ENCODE results near the gene DPEP2.
A peak's percentile ranks its signal among the peaks of the same experiment; 100 is the strongest.
"Not testable (repeated sequence)": the region's sequence is repeated elsewhere in the genome, so short reads cannot be mapped to it uniquely, and the experiment has no call there.

The DPEP2 gene

DNA sequence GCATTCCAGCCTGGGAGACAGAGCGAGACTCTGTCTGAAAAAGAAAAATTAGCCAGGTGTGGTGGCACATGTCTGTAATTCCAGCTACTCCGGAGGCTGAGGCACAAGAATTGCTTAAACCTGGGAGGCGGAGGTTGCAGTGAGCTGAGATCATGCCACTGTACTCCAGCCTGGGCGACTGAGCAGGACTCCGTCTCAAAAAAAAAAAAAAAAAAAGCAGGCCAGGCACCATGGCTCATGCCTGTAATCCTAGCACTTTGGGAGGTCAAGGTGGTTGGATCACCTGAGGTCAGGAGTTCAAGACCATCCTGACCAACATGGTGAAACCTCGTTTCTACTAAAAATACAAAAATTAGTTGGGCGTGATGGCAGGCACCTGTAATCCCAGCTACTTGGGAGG lies 27.0 kb downstream of the DPEP2 start:
- not testable (repeated sequence) for DNase-seq

DNA sequence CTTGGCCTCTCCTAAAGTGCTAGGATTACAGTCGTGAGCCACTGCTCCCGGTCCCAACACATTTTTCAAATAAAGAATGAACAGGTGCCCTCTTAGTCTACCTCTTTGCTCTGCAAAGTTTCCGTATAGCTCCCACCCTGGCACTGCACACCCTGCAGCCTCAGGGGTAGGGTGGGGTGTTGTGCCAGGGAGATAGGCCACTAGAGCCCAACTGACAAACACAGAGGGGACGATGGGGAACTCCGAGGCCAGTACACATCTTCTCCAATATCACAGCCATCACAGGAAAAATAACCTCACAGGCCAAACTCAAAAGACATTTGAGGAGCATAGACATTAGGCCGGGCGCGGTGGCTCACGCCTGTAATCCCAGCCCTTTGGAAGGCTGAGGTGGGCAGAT lies 28.2 kb downstream of the DPEP2 start:
- no peak for DNase-seq

DNA sequence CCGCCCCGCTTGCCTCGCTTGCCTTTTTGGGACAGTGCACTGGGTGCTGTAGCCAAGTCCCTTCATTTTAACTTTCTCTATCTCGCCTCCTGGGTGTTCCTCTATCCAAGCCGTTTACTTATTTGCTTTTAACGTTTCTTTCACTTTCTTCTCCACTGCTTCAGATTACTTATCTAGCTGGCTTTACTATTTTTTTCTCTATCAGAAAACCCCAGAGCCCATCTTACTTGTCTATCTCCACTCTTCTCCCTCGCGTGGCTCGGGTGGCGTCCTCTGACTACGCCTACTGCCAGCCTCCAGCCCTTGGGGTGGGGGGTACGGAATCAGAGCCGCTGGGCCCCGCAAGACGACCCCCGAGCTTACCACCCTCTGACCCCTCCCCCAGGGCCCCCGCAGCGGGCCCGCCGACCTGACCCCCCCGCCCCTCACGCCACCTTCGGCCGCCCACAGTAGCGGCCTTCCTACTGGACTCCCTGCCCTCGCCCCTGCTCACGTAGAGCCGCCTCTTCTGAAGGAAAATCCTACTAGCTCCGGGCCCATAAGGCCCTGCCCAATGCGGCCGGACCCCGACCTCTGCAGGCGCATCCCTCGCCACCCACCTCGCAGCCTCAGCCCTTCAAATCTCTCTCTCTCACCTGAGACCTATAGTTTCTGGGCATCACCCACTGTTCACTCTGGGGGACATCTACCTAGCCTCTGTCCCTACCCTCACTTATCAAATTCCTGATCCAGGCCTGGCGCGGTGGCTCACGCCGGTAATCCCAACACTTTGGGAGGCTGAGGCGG lies 29.8 kb downstream of the DPEP2 start:
- DNase-seq: peak; percentile 45

- DNase-seq: peak; percentile 61
Observed at GRCh38 chr16:67968400-67969253, 30.7 kb downstream of the DPEP2 start, which contains the start of gene SLC12A4. Gene SLC12A4, minus strand, starts transcription at chr16:67968637. Its CDS starts 84 bp downstream, at chr16:67968553.

DNA sequence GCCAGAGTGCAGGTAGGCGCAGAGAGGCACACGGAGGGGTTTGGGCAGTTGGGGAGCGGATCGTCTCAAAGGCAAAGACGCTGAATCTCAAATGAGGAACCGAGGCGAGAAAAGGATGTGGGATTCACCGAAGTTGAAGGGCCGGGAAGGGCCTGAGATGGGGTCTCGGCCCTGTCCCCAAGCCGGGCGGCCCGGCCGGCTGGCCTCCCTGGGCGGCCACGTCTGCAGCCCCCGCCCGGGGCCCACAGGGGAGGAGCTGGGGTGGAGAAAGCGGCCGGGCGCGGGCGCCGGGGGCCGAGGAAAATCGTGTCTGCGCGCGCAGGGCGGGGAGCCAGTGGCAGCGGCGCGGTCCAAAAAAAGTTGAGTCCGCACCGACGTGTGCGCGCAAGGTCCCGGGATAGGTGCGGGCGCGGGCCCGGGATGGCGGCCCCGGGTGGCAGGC lies 31.3 kb downstream of the DPEP2 start:
- DNase-seq: peak; percentile 24

DNA sequence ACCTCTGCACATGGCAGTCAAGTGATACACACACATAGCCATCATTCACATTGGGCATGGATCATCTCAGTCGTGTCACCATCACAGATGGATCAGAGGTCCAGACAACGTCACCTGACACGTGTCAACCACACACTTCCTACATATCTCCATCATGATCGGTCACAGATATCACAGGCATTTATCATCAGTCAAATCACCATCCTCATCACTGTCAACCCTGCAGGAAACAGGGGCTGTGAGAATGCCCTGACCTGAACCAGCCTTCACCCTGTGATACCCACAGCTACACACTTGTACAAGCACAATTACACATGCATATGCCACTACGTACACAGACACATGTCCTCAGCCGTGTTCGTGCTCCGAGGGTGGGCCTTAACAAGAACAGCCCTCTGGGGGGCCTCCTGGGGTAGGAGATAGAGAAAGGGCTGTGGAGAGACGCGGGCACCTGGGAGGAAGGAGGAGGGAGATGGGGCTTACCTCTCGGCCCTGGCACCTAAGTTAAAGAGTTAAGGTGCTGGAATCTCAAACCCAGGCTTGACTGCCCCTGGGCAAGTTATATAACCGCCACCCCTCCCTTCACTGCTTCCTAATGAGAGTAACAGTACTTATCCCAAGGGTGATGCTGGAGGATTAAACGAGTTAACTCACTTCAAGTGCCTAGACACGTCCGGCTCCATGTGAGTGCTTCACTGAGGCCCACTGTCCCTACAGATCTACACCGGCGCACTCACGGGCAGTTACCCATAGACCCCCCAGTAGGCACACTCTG lies 31.9 kb downstream of the DPEP2 start:
- peak; percentile 22 for DNase-seq

DNA sequence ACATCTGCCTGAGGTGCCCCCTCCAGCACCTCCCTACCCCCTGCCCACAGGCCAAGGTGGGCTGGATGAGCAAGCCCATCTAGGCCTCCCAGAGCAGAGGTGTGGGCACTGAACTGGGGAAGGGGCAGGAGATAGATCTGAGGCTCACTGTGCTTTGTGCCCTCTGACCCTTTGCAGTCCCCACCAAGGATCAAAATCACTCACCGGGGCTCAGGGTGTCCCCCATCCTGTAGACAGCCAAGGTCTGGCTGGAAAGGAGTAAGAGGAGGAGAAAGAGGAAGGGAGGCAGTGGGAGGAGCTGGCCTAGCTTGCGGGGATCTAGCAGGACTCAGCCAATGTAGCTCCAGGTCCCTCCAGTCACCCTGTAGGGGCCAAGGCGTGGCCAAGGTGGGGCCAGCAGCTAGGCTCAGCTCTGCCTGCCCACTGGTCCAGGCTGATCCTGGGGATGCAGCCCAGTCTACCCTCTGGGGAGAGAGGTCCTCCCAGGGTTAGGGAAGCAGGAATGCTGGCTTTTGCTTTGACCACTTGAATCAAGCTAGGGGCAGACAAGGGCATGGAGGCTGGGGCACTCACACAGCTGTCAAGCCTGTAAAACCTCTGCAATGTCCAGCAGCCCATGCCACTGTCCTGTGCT lies 32.6 kb downstream of the DPEP2 start:
- peak; percentile 42 for DNase-seq

DNA sequence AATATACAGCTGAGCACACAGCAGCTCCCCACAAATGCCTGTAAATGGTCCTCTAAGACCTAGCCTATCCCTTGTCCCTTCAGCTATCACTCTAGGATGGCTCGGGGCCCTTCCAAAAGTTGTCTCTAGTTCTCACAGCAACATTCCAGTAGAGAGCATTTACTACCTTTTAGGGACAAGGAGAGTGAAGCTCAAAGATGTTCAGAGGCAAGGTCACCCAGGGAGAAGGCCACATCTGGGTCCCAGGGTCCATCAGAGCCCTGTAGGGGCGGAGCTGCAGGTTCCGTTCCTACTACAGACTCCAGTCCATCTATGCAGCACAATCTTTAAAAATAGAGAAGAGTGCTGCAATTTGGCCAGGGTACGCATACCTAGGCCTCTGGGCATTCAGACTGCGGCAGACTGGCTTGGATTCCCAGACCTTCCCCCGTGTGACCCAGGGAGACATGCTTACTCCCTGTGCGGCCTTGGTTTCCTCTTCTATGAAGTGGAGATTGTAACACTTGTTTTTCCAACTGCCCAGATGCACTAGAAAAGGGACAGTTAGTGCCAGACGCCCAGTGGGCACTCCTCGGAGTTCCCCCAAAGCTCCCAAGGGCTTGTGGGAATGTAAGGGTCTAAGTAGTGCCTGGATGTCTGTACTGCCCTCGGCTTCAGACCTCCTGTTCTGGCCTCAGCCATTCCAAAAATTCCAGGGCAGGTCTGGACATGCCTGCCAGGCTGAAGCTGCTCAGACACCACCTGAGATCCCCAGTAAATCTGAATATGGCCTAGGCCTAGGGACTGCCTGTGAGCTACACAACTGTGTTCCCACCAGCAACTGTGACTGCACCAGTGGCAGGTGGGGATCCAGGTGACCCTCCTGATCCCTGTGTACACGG lies 33.4 kb downstream of the DPEP2 start:
- DNase-seq: no peak

DNA sequence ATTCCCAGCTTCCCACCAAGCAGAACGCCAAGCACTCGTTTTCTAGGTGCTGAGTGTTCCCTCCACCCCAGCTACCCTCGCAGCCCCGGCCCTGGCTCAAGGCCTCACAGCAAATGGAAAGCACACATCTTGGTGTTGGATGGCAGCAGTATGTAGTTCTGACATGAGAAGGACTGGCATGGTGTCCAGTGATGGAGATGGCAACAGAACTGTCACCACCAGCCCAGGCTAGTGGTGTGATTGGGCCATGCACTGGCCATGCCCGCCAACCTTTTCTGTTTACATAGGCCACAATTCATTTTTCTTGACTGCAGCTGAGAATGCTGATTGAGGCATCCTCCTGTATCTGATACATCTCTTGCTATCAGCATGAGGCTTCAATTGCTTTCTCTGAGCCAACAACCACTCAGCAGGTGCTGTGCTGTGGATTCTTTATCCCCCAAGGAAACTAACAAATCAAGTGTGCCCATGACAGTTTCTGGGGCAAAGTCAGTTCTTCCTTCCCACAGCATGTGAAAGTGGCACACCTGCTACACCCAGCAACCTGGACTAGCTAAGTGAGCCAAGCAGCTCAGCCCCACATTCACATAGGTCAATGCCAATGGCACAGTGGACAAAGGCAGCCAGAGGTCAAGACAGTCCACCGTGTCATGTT lies 34.7 kb downstream of the DPEP2 start:
- DNase-seq: no peak

DNA sequence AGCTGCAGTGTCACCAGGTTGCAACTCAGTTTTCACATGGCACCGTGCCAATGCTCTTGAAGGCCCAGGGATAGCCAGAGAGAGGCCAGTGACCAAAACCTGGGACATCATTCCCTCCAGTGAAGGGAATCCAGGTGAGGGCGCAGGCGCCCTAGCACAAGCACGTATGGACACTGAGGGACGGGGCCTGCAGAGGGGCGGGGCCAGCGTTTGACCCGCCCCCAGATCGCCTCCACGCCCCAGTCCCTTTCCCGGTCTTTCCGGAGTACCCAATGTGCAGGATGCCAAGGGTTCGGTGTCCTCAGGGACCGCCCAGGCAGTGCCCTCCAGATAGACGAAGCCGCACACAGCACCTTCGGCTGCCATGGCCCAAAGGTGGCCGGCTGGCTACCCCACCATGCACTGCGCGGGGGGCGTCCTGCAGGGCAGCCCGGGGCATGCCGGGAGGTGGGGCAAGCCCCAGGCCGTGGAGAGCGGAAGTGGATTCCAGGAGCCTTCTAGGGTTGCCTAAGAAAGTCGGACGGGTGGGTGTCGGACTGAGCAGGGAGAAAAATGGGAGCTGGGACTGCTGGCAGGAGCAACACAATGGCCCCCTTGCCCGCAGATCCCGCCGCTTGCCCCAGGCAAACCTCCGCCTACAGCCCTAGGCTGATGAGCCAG lies 35.5 kb downstream of the DPEP2 start:
- no peak for DNase-seq

GRCh38 chr16:67963292-67963661 lies 36.0 kb downstream of the DPEP2 start:
- DNase-seq: no peak

DNA sequence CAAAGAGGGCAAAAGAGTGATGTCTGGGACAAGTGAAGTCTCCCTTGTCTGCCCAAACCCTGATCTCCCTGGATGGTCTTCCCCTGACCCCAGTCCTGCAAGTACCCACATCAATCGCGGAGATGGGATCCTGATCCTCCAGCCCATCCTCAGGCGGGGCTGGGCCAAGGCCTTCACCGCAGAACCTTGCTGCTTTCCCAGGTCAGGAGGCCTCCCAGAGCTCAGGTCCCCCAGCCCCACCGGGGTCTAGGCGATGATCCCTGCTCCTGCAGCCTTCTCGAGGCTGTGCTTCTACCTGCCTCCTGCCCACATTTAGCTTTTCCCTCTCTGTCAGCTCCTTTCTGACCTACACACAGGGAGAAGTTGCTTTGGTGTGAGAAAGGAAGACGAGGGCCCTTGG lies 37.1 kb downstream of the DPEP2 start:
- no peak for DNase-seq

- no peak for DNase-seq
Observed at GRCh38 chr16:67961551-67961957, 37.7 kb downstream of the DPEP2 start.

DNA sequence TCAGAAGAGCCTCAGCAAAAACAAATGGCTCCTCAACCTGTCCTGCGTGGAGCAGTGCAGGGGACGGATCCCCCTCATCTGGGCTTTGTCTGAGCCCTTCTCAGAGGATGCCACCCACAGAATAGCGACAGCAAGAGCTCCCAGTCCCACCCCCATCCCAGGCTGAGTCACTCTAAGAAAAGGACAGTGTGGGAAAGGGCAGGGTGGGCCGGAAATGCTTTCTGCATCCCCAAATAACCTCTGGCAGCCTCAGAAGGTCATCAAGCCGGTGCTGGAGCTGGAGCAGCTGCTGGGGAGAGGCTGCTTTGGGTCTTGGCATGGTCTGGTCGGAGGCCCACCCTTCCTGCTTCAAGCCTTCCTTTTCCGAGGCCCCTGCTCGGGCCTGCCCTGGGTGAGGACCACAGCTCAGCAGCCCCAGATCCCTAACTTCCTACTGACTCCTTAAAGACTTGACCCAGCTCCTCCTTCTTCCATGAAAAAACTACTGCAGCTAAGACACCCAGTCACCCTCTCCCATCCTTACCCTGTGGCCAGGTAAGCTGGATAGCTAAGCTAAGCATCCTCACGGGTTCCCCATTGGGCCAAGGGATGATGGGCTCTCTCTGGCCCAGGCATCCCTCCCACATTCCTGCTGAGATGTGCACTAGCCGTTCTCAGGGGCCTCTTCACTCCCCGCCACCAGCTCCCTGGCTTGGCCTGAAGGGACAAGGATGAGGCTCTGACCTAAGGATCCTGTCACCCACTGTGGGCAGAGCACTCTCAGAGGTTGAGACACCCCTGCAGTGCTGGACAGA lies 39.6 kb downstream of the DPEP2 start:
- DNase-seq: no peak

- no peak for DNase-seq
Observed at GRCh38 chr16:67957622-67958021, 41.7 kb downstream of the DPEP2 start.

GRCh38 chr16:67954421-67955196 lies 44.7 kb downstream of the DPEP2 start:
- no peak for DNase-seq

DNA sequence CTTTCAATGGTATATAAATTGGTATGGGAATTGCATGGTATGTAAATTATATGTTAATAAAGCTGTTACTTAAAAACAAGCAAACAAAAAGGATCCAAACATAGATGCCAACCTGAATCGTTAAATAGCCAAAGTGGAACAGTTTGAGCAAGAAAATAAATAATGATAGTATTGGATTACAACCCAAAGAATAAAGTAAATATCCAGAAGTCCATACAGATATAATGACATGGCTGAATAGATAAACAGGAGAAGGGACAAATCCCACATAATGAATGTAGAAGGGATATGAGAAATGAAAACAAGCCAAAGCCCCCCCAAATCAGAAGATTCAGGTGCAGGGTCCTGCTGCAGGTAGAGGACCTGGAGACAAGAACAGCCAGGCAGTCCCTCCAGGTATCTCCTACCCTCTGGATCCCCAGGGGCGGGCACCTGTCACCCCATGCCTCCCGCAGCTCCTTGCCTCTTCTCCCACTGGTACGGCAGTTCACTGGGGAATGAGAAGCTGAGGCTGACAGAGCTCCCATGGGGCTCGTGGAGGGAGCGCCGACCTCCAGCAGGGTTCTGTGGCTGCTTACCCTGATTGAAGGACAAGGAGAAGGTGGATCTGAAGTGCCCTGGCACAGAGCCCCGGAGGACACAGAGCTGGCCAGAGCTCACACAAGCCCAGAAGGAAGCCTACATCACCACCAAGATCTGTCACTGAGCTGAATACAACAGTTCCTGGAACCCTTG lies 45.5 kb downstream of the DPEP2 start:
- DNase-seq: no peak

DNA sequence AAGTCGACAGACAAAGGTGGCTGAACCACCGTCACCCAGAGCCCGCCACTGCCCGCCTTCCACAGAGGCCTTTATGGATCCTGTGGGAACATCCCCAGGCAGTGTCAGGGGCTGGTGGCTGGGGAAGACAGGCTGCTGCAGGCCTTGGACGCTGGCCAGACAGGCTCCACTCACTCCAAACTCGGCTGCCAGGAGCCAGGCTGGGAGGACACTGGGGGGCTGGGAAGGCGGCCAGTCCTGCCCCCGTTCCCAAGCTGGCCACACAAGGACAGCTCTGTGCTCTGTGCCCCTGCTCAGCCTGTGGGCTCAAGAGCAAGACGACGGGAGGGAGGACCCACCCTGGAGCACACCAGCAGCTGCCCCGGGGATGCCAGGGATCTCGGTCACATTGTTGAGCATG lies 47.8 kb downstream of the DPEP2 start:
- no peak for DNase-seq

All from inflammatory macrophage treated with lipopolysaccharide for 4 hours (primary cell).